Measurements from ENCODE around the gene S100B. TPM values are rescaled to one million over a fixed set of nuclear protein-coding genes. Genes with fewer than 3 reads are reported as not detected.
"Not testable (repeated sequence)": the region's sequence is repeated elsewhere in the genome, so short reads cannot be mapped to it uniquely, and the experiment has no call there.

S100B gene
- polyA plus RNA-seq, 3 donors = 1.2 to 3.5 (median 1.7) TPM

GRCh38 chr21:46577786-46578185 is 27.1 kb downstream of the S100B start:
- DNase-seq (ENCODE audit: extremely low read depth in 1 of 11, low read depth in 9 of 11, low spot score in 4 of 11) = not testable (repeated sequence)

GRCh38 chr21:46572850-46573249 is 32.0 kb downstream of the S100B start:
- DNase-seq (ENCODE audit: extremely low read depth in 1 of 11, low read depth in 9 of 11, low spot score in 4 of 11) = no peak

GRCh38 chr21:46570631-46571030 is 34.3 kb downstream of the S100B start:
- no peak for DNase-seq (ENCODE audit: extremely low read depth in 1 of 11, low read depth in 9 of 11, low spot score in 4 of 11)

- no peak for DNase-seq (ENCODE audit: extremely low read depth in 1 of 11, low read depth in 9 of 11, low spot score in 4 of 11)
Observed at GRCh38 chr21:46570119-46570518, 34.8 kb downstream of the S100B start.

- no peak for DNase-seq (ENCODE audit: extremely low read depth in 1 of 11, low read depth in 9 of 11, low spot score in 4 of 11)
Observed at GRCh38 chr21:46569081-46569480, 35.8 kb downstream of the S100B start.

- no peak for DNase-seq (ENCODE audit: extremely low read depth in 1 of 11, low read depth in 9 of 11, low spot score in 4 of 11)
Observed at GRCh38 chr21:46568562-46568961, 36.3 kb downstream of the S100B start.

- DNase-seq (ENCODE audit: extremely low read depth in 1 of 11, low read depth in 9 of 11, low spot score in 4 of 11) = no peak
Observed at GRCh38 chr21:46567348-46567747, 37.5 kb downstream of the S100B start.

GRCh38 chr21:46564391-46564790 is 40.5 kb downstream of the S100B start:
- DNase-seq (ENCODE audit: extremely low read depth in 1 of 11, low read depth in 9 of 11, low spot score in 4 of 11) = no peak

- DNase-seq (ENCODE audit: extremely low read depth in 1 of 11, low read depth in 9 of 11, low spot score in 4 of 11) = no peak
Observed at GRCh38 chr21:46562964-46563607, 41.8 kb downstream of the S100B start.

- DNase-seq (ENCODE audit: extremely low read depth in 1 of 11, low read depth in 9 of 11, low spot score in 4 of 11) = no peak
Observed at GRCh38 chr21:46562472-46562871, 42.4 kb downstream of the S100B start.

- DNase-seq (ENCODE audit: extremely low read depth in 1 of 11, low read depth in 9 of 11, low spot score in 4 of 11) = no peak
Observed at GRCh38 chr21:46561445-46562090, 43.3 kb downstream of the S100B start.

- DNase-seq (ENCODE audit: extremely low read depth in 1 of 11, low read depth in 9 of 11, low spot score in 4 of 11) = no peak
Observed at GRCh38 chr21:46560568-46561444, 44.1 kb downstream of the S100B start.

GRCh38 chr21:46559291-46559983 is 45.4 kb downstream of the S100B start:
- peak in 6 of 11 donors; percentile 8 to 37 (median 10) for DNase-seq (ENCODE audit: extremely low read depth in 1 of 11, low read depth in 9 of 11, low spot score in 4 of 11)

GRCh38 chr21:46557919-46558392 is 46.9 kb downstream of the S100B start:
- no peak for DNase-seq (ENCODE audit: extremely low read depth in 1 of 11, low read depth in 9 of 11, low spot score in 4 of 11)

GRCh38 chr21:46557469-46557868 is 47.4 kb downstream of the S100B start:
- no peak for DNase-seq (ENCODE audit: extremely low read depth in 1 of 11, low read depth in 9 of 11, low spot score in 4 of 11)

GRCh38 chr21:46556802-46557201 is 48.1 kb downstream of the S100B start:
- DNase-seq (ENCODE audit: extremely low read depth in 1 of 11, low read depth in 9 of 11, low spot score in 4 of 11) = no peak

- no peak for DNase-seq (ENCODE audit: extremely low read depth in 1 of 11, low read depth in 9 of 11, low spot score in 4 of 11)
Observed at GRCh38 chr21:46555678-46556077, 49.2 kb downstream of the S100B start.

- DNase-seq (ENCODE audit: extremely low read depth in 1 of 11, low read depth in 9 of 11, low spot score in 4 of 11) = no peak
Observed at GRCh38 chr21:46555225-46555617, 49.7 kb downstream of the S100B start.
